ENCODE data around the gene ADAMTS6. TPM values are rescaled to one million over a fixed set of nuclear protein-coding genes. Genes with fewer than 3 reads are reported as not detected.
"Not testable (repeated sequence)": the region's sequence is repeated elsewhere in the genome, so short reads cannot be mapped to it uniquely, and the experiment has no call there.

The ADAMTS6 gene
- total RNA-seq, 1 donor from 2014 or later, result 1.5 TPM

DNA sequence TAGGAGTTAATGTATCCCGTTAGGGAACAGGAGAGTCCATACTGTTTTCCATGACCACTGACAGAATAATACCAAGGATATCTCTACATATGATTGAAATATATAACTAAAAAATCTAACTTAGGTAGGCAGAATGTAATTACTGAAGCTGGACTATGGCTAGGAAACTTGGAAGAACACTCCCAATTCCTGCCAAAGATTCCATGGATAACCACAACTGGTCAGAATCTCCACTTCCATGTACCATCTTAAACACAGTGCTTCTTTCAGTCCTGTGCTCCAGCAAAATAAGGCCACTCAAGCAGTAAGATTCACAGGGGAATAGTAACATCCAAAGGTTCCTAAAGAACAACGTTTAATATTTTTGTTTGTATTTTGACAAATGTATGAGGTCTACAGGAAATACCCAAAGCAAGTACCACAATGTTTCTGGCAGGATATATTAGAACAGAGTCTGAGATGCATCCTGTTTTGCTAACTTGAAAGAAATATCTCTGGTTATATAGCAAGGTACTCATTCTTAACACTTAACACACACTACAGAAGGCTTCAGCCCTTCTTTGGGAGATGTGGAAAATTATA, 295.0 kb downstream of the ADAMTS6 start:
- no peaks in the 10 kb centered on the region for H3K9me3 ChIP-seq (replicated peaks)
- H3K27ac ChIP-seq (replicated peaks), result no peak overlapping the region
- no peak overlapping the region for H3K4me3 ChIP-seq
- intact Hi-C loops (cut with micrococcal nuclease), result no loop called here
- H3K36me3 ChIP-seq, result peaks cover 4% of the 10 kb centered on the region
- TF ChIP-seq, protein P1, sequence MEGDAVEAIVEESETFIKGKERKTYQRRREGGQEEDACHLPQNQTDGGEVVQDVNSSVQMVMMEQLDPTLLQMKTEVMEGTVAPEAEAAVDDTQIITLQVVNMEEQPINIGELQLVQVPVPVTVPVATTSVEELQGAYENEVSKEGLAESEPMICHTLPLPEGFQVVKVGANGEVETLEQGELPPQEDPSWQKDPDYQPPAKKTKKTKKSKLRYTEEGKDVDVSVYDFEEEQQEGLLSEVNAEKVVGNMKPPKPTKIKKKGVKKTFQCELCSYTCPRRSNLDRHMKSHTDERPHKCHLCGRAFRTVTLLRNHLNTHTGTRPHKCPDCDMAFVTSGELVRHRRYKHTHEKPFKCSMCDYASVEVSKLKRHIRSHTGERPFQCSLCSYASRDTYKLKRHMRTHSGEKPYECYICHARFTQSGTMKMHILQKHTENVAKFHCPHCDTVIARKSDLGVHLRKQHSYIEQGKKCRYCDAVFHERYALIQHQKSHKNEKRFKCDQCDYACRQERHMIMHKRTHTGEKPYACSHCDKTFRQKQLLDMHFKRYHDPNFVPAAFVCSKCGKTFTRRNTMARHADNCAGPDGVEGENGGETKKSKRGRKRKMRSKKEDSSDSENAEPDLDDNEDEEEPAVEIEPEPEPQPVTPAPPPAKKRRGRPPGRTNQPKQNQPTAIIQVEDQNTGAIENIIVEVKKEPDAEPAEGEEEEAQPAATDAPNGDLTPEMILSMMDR (IDR thresholded peaks at IDR 0.05; ENCODE audit: borderline replicate concordance), result no peak
- no peaks in the 10 kb centered on the region for H3K4me1 ChIP-seq
- DNase-seq, result no peak
- no peaks in the 10 kb centered on the region for H3K27me3 ChIP-seq (ENCODE audit: low read depth)

DNA sequence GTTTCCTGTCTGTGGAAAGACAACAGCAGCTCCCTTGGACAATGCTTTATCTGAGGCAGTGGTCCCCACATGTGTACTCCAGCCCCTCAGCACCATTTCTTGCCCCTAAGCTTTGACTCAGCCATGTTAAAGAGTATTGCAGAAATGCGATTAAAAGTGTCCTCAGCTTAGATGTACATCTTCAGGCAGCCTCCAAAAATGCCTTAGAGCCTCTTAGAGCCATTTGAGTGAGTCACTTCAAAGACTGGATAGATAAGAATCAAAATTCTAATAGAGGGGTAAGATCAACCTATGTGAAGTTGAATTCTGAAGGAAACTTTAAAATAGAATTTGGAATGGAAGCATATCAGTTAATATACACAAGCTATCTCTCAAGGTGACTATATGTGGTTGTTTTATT, 296.3 kb downstream of the ADAMTS6 start:
- TF ChIP-seq, protein P1 (IDR thresholded peaks at IDR 0.05; ENCODE audit: borderline replicate concordance), result no peak
- no peaks in the 10 kb centered on the region for H3K9me3 ChIP-seq (replicated peaks)
- H3K36me3 ChIP-seq, result peaks cover 4% of the 10 kb centered on the region
- no peaks in the 10 kb centered on the region for H3K4me1 ChIP-seq
- DNase-seq, result no peak
- H3K27me3 ChIP-seq (ENCODE audit: low read depth), result no peaks in the 10 kb centered on the region
- H3K4me3 ChIP-seq, result no peak overlapping the region
- intact Hi-C loops (cut with micrococcal nuclease), result no loop called here
- no peak overlapping the region for H3K27ac ChIP-seq (replicated peaks)

DNA sequence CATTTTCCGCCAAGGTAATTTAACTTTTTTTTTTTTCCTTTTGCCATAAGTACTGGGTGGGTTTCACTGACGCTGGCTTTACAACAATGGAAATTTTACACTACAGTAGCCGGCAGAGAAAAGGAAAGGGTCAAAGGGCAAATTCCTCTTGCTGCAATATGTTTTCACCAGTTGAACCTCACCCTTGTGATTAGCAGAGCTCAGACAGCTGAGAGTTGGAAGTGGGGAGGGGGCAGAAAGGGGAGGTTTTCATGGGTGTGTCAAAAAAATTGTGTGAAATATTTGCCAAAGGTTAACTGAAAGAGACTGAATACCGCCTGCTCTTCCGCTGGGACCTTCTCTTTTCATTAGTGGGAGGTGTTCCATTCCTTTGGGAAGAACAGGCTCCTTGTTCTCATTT, 296.9 kb downstream of the ADAMTS6 start:
- DNase-seq, result no peak
- no peaks in the 10 kb centered on the region for H3K27me3 ChIP-seq (ENCODE audit: low read depth)
- H3K4me1 ChIP-seq, result no peaks in the 10 kb centered on the region
- no peak overlapping the region for H3K27ac ChIP-seq (replicated peaks)
- H3K4me3 ChIP-seq, result no peak overlapping the region
- intact Hi-C loops (cut with micrococcal nuclease), result no loop called here
- no peaks in the 10 kb centered on the region for H3K9me3 ChIP-seq (replicated peaks)
- H3K36me3 ChIP-seq, result peaks cover 4% of the 10 kb centered on the region
- TF ChIP-seq, protein P1 (IDR thresholded peaks at IDR 0.05; ENCODE audit: borderline replicate concordance), result no peak

DNA sequence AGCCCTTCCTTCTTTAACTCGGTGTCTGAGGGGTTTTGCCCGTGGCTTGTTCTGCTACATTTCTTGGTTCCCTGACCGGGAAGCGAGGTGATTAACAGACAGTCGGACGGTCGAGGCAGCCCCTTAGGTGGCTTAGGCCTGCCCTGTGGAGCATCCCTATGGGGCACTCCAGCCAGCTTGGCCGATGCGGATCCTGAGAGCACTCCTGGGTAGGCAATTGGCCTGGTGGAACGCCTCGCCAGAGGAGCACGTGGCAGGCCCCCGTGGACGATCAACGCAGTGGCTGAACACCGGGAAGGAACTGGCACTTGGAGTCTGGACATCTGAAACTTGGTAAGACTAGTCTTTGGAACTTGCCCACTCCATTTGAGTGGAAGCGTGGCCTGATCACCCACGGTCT, 307.5 kb downstream of the ADAMTS6 start:
- H3K27ac ChIP-seq (replicated peaks); H3K9me3 ChIP-seq (replicated peaks); H3K36me3 ChIP-seq; H3K4me3 ChIP-seq; intact Hi-C loops (cut with micrococcal nuclease); H3K27me3 ChIP-seq (ENCODE audit: low read depth); DNase-seq; H3K4me1 ChIP-seq: not testable (repeated sequence)

DNA sequence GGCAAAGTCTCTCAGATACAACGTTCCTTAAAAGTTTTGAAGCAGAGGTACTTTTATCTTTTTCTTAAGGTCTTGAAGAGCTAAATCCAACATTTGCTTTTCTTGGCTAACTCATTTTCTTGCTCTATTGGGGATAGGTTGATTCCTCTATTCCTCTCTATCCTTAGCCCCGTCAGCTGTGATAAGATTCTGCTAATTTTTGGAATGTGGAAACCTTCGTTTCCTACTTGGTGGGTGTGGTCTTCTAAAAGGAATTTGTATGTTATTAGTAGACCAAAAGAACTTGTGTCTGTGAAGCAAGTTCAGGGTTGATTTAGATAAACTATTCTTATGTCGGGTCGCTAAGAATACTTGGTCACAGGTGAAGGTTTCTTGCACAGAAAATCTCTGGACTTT, 308.6 kb downstream of the ADAMTS6 start:
- intact Hi-C loops (cut with micrococcal nuclease), result no loop called here

DNA sequence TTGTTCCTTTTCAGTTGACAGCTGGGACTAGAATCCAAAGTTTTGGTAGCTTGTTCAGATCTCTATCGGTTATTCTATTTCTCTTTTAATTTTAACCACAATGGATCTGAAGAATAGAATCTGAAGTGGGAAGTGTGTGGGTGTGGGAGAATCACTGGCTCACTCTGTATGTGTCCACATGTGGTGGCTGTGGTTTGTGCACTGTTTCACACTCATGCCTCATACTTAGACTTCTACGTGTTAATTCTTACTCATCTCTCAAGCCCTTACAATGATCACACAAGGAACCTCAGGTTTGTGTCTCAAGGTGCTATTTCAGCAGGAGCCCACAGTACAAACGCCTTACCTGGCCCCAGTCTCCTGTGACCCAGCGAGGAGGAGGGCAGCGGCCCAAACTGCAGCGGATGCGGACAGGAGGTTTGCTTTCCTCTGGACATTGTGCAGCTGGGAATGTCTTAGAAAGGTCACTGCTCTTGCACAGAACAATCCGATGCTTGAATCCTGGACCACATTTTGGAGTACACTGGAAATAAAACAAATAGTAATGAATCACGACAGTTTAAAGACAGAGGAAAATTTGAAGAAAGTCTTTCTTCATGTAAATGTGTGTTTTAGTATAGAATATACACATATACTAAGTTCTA, 309.1 kb downstream of the ADAMTS6 start:
- Histone ChIP-seq H3K9me3 (replicated peaks) (no peaks in the 10 kb centered on the region), H3K27ac (replicated peaks) (no peak overlapping the region), H3K36me3 (peaks cover 8% of the 10 kb centered on the region), H3K27me3 (ENCODE audit: low read depth) (no peaks in the 10 kb centered on the region), H3K4me3 (no peak overlapping the region), H3K4me1 (no peaks in the 10 kb centered on the region)
- TF ChIP-seq, protein P1 (IDR thresholded peaks at IDR 0.05; ENCODE audit: borderline replicate concordance), result no peak
- no peak for DNase-seq
- intact Hi-C loops (cut with micrococcal nuclease), result no loop called here

More for the DNA sequence above, 308.6 kb downstream of the ADAMTS6 start:
- DNase-seq, result no peak
- no peaks in the 10 kb centered on the region for H3K27me3 ChIP-seq (ENCODE audit: low read depth)
- no peak overlapping the region for H3K4me3 ChIP-seq
- TF ChIP-seq, protein P1 (IDR thresholded peaks at IDR 0.05; ENCODE audit: borderline replicate concordance), result no peak
- no peaks in the 10 kb centered on the region for H3K9me3 ChIP-seq (replicated peaks)
- H3K4me1 ChIP-seq, result no peaks in the 10 kb centered on the region
- H3K36me3 ChIP-seq, result peaks cover 8% of the 10 kb centered on the region
- H3K27ac ChIP-seq (replicated peaks), result no peak overlapping the region

All from left ventricle myocardium inferior (tissue), 1 donor.